ENCODE measurements around the gene SMIM33.
"Not testable (repeated sequence)": the region's sequence is repeated elsewhere in the genome, so short reads cannot be mapped to it uniquely, and the experiment has no call there.

SMIM33 gene

GRCh38 chr5:139470821-139471300 is at the start of gene SMIM33:
TSS of gene SMIM33 (plus strand) at chr5:139471004. CDS start at chr5:139471122, 118 bp downstream.
- no peak for DNase-seq (ENCODE audit: low read depth)

GRCh38 chr5:139422307-139422893 is 48.4 kb upstream of the SMIM33 start:
- peak; percentile 54 for DNase-seq (ENCODE audit: low read depth)

- DNase-seq (ENCODE audit: low read depth), result no peak
Measured at GRCh38 chr5:139425497-139425896, 45.3 kb upstream of the SMIM33 start.

GRCh38 chr5:139426203-139426885 is 44.5 kb upstream of the SMIM33 start:
- DNase-seq (ENCODE audit: low read depth), result no peak

GRCh38 chr5:139430015-139430414 is 40.8 kb upstream of the SMIM33 start:
- no peak for DNase-seq (ENCODE audit: low read depth)

GRCh38 chr5:139431706-139432105 is 39.1 kb upstream of the SMIM33 start:
- no peak for DNase-seq (ENCODE audit: low read depth)

- DNase-seq (ENCODE audit: low read depth), result no peak
Measured at GRCh38 chr5:139435676-139436075, 35.1 kb upstream of the SMIM33 start.

GRCh38 chr5:139438707-139439012 is 32.1 kb upstream of the SMIM33 start:
- DNase-seq (ENCODE audit: low read depth), result no peak

- DNase-seq (ENCODE audit: low read depth), result peak; percentile 87
Measured at GRCh38 chr5:139439013-139439903, 31.5 kb upstream of the SMIM33 start, which contains the start of gene DNAJC18. TSS of gene DNAJC18 (minus strand) at chr5:139439525. CDS start at chr5:139439445, 80 bp downstream.

- not testable (repeated sequence) for DNase-seq (ENCODE audit: low read depth)
Measured at GRCh38 chr5:139440416-139440815, 30.4 kb upstream of the SMIM33 start.

- no peak for DNase-seq (ENCODE audit: low read depth)
Measured at GRCh38 chr5:139443831-139444453, 26.9 kb upstream of the SMIM33 start.

- DNase-seq (ENCODE audit: low read depth), result no peak
Measured at GRCh38 chr5:139445325-139446170, 25.3 kb upstream of the SMIM33 start.

GRCh38 chr5:139446956-139447779 is 23.6 kb upstream of the SMIM33 start:
- no peak for DNase-seq (ENCODE audit: low read depth)

- DNase-seq (ENCODE audit: low read depth), result no peak
Measured at GRCh38 chr5:139451176-139451575, 19.6 kb upstream of the SMIM33 start.

GRCh38 chr5:139451878-139452660 is 18.7 kb upstream of the SMIM33 start:
- no peak for DNase-seq (ENCODE audit: low read depth)

GRCh38 chr5:139453683-139454567 is 16.9 kb upstream of the SMIM33 start:
- DNase-seq (ENCODE audit: low read depth), result no peak

GRCh38 chr5:139454568-139455290 is 16.1 kb upstream of the SMIM33 start:
- no peak for DNase-seq (ENCODE audit: low read depth)

GRCh38 chr5:139456776-139457175 is 14.0 kb upstream of the SMIM33 start:
- DNase-seq (ENCODE audit: low read depth), result no peak

Data from activated T-cell treated with anti-CD3 and anti-CD28 coated beads for 24 hours (primary cell).